ENCODE data around the gene SGIP1. TPM values are rescaled to one million over a fixed set of nuclear protein-coding genes. Genes with fewer than 3 reads are reported as not detected.
"Not testable (repeated sequence)": the region's sequence is repeated elsewhere in the genome, so short reads cannot be mapped to it uniquely, and the experiment has no call there.

The SGIP1 gene
- total RNA-seq, 2 donors from 2014 or later, result 3.4 to 4.9 TPM

GRCh38 chr1:66583021-66583420, 49.1 kb downstream of the SGIP1 start:
- ATAC-seq (no peak), DNase-seq (no peak)
- intact Hi-C loops (cut with DNase I), result no loop called here

GRCh38 chr1:66585002-66585401, 51.0 kb downstream of the SGIP1 start:
- no peak for ATAC-seq
- intact Hi-C loops (cut with DNase I), result no loop called here
- DNase-seq, result no peak

- ATAC-seq, result no peak
- intact Hi-C loops (cut with DNase I), result no loop called here
- DNase-seq, result no peak
These were observed 55.4 kb downstream of the SGIP1 start for GRCh38 chr1:66589326-66589725.

GRCh38 chr1:66592106-66592507, 58.2 kb downstream of the SGIP1 start:
- ATAC-seq; intact Hi-C loops (cut with DNase I); DNase-seq: not testable (repeated sequence)

- intact Hi-C loops (cut with DNase I), result no loop called here
- ATAC-seq (no peak), DNase-seq (no peak)
These were observed 62.2 kb downstream of the SGIP1 start for GRCh38 chr1:66596191-66596590.

- intact Hi-C loops (cut with DNase I), result no loop called here
- no peak for DNase-seq
- ATAC-seq, result no peak
These were observed 63.5 kb downstream of the SGIP1 start for GRCh38 chr1:66597500-66597899.

GRCh38 chr1:66598670-66599069, 64.7 kb downstream of the SGIP1 start:
- DNase-seq (no peak), ATAC-seq (no peak)
- intact Hi-C loops (cut with DNase I), result no loop called here

- DNase-seq (no peak), ATAC-seq (no peak)
- intact Hi-C loops (cut with DNase I), result no loop called here
These were observed 65.4 kb downstream of the SGIP1 start for GRCh38 chr1:66599346-66599745.

- intact Hi-C loops (cut with DNase I), result no loop called here
- ATAC-seq (no peak), DNase-seq (no peak)
These were observed 66.2 kb downstream of the SGIP1 start for GRCh38 chr1:66599899-66600737.

GRCh38 chr1:66605419-66605997, 71.6 kb downstream of the SGIP1 start:
- no peak for DNase-seq
- ATAC-seq, result peak in 1 of 2 donors; percentile 54
- intact Hi-C loops (cut with DNase I), result no loop called here

- intact Hi-C loops (cut with DNase I), result no loop called here
- no peak for DNase-seq
- ATAC-seq, result no peak
These were observed 72.6 kb downstream of the SGIP1 start for GRCh38 chr1:66606362-66607065.

GRCh38 chr1:66607458-66607857, 73.5 kb downstream of the SGIP1 start:
- DNase-seq (no peak), ATAC-seq (no peak)
- intact Hi-C loops (cut with DNase I), result no loop called here

- ATAC-seq (no peak), DNase-seq (no peak)
- intact Hi-C loops (cut with DNase I), result no loop called here
These were observed 79.2 kb downstream of the SGIP1 start for GRCh38 chr1:66613187-66613586.

- DNase-seq (no peak), ATAC-seq (no peak)
- intact Hi-C loops (cut with DNase I), result no loop called here
These were observed 83.6 kb downstream of the SGIP1 start for GRCh38 chr1:66617362-66618184.

- no peak for DNase-seq
- intact Hi-C loops (cut with DNase I), result no loop called here
- no peak for ATAC-seq
These were observed 84.4 kb downstream of the SGIP1 start for GRCh38 chr1:66618390-66618789.

- intact Hi-C loops (cut with DNase I), result no loop called here
- ATAC-seq, result peak in 1 of 2 donors; percentile 50
- no peak for DNase-seq
These were observed 89.9 kb downstream of the SGIP1 start for GRCh38 chr1:66623812-66624211.

GRCh38 chr1:66624412-66625060, 90.6 kb downstream of the SGIP1 start:
- DNase-seq, result no peak
- ATAC-seq, result peak in 1 of 2 donors; percentile 94
- intact Hi-C loops (cut with DNase I), result no loop called here

GRCh38 chr1:66626261-66626660, 92.3 kb downstream of the SGIP1 start:
- ATAC-seq, result no peak
- no peak for DNase-seq
- intact Hi-C loops (cut with DNase I), result no loop called here

- ATAC-seq (no peak), DNase-seq (no peak)
- intact Hi-C loops (cut with DNase I), result no loop called here
These were observed 95.0 kb downstream of the SGIP1 start for GRCh38 chr1:66628926-66629325.

All from left cardiac atrium (tissue), 4 donors.